HG02943 (cell line): ENCODE measurements around the gene DCLK3.

ENCODE experiments used
- ATAC-seq: cut with Tn5 transposase; IDR thresholded peaks from one replicate; pipeline ENCODE4 v1.9.1; 2021; ENCODE audit warnings: mild to moderate bottlenecking, low read depth, moderate library complexity; ENCODE audit not compliant: unreplicated experiment

DCLK3 gene

GRCh38 chr3:36678216-36679013 lies 85.9 kb downstream of the DCLK3 start:
- ATAC-seq, result no peak

- no peak for ATAC-seq
Measured at GRCh38 chr3:36677331-36678007, 86.9 kb downstream of the DCLK3 start.

- no peak for ATAC-seq
Measured at GRCh38 chr3:36674816-36675215, 89.5 kb downstream of the DCLK3 start.

GRCh38 chr3:36669764-36670163 lies 94.6 kb downstream of the DCLK3 start:
- no peak for ATAC-seq

GRCh38 chr3:36666166-36666565 lies 98.2 kb downstream of the DCLK3 start:
- ATAC-seq, result no peak

- ATAC-seq, result no peak
Measured at GRCh38 chr3:36663666-36664291, 100.6 kb downstream of the DCLK3 start.

GRCh38 chr3:36662626-36663025 lies 101.7 kb downstream of the DCLK3 start:
- ATAC-seq, result no peak
